Measurements from ENCODE around the gene CST7. TPM values are rescaled to one million over a fixed set of nuclear protein-coding genes. Genes with fewer than 3 reads are reported as not detected.

Gene CST7
- total RNA-seq, 1 donor from 2014 or later, result not detected

GRCh38 chr20:24978513-24978912 lies 29.4 kb downstream of the CST7 start:
- H3K27ac Mint-ChIP-seq, result no peak overlapping the region
- H3K79me2 ChIP-seq (ENCODE audit: low read depth), result peaks cover 5% of the 10 kb centered on the region
- no peak overlapping the region for H3K9ac ChIP-seq
- H4K20me1 ChIP-seq (ENCODE audit: low read depth), result no peaks in the 10 kb centered on the region
- TF ChIP-seq EZH2phosphoT487 (IDR thresholded peaks at IDR 0.05), result no peak
- TF ChIP-seq, protein P1, sequence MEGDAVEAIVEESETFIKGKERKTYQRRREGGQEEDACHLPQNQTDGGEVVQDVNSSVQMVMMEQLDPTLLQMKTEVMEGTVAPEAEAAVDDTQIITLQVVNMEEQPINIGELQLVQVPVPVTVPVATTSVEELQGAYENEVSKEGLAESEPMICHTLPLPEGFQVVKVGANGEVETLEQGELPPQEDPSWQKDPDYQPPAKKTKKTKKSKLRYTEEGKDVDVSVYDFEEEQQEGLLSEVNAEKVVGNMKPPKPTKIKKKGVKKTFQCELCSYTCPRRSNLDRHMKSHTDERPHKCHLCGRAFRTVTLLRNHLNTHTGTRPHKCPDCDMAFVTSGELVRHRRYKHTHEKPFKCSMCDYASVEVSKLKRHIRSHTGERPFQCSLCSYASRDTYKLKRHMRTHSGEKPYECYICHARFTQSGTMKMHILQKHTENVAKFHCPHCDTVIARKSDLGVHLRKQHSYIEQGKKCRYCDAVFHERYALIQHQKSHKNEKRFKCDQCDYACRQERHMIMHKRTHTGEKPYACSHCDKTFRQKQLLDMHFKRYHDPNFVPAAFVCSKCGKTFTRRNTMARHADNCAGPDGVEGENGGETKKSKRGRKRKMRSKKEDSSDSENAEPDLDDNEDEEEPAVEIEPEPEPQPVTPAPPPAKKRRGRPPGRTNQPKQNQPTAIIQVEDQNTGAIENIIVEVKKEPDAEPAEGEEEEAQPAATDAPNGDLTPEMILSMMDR (IDR thresholded peaks at IDR 0.05), result no peak
- no peak for TF ChIP-seq EZH2 (IDR thresholded peaks at IDR 0.05)
- no peak overlapping the region for H3K27ac ChIP-seq
- no peaks in the 10 kb centered on the region for H3K4me1 ChIP-seq
- H3K27me3 Mint-ChIP-seq (ENCODE audit: insufficient read depth, low read depth), result peaks cover 7% of the 10 kb centered on the region
- no peak overlapping the region for H3K4me3 ChIP-seq
- no peaks in the 10 kb centered on the region for H3K4me1 Mint-ChIP-seq
- DNase-seq (ENCODE audit: low spot score), result no peak
- H3K27me3 ChIP-seq, result no peaks in the 10 kb centered on the region
- H3K9me3 ChIP-seq (ENCODE audit: low read depth), result peaks cover 12% of the 10 kb centered on the region
- H3K9me3 Mint-ChIP-seq, result peaks cover 25% of the 10 kb centered on the region
- H2AFZ ChIP-seq (replicated peaks), result no peak overlapping the region
- no peak overlapping the region for H3K4me3 Mint-ChIP-seq
- H3K36me3 ChIP-seq, result peaks cover 8% of the 10 kb centered on the region
- peaks cover 75% of the 10 kb centered on the region for H3K36me3 Mint-ChIP-seq
- H3K4me2 ChIP-seq, result no peak overlapping the region
- H3F3A ChIP-seq (ENCODE audit: low read depth), result no peaks in the 10 kb centered on the region

GRCh38 chr20:24979036-24979960 lies 30.2 kb downstream of the CST7 start:
- Mint-ChIP-seq H3K9me3 (peaks cover 25% of the 10 kb centered on the region), H3K36me3 (peaks cover 75% of the 10 kb centered on the region), H3K4me1 (peaks cover 3% of the 10 kb centered on the region), H3K27me3 (ENCODE audit: insufficient read depth, low read depth) (peaks cover 7% of the 10 kb centered on the region), H3K4me3 (no peak overlapping the region), H3K27ac (no peak overlapping the region)
- Histone ChIP-seq H3K4me2 (no peak overlapping the region), H3K27ac (no peak overlapping the region), H3K9me3 (ENCODE audit: low read depth) (peaks cover 12% of the 10 kb centered on the region), H3K27me3 (no peaks in the 10 kb centered on the region), H3K79me2 (ENCODE audit: low read depth) (peaks cover 8% of the 10 kb centered on the region), H4K20me1 (ENCODE audit: low read depth) (no peaks in the 10 kb centered on the region), H3K4me3 (no peak overlapping the region), H3F3A (ENCODE audit: low read depth) (no peaks in the 10 kb centered on the region), H3K36me3 (peaks cover 10% of the 10 kb centered on the region), H2AFZ (replicated peaks) (no peak overlapping the region), H3K4me1 (no peaks in the 10 kb centered on the region), H3K9ac (no peak overlapping the region)
- no peak for DNase-seq (ENCODE audit: low spot score)
- TF ChIP-seq EZH2 (IDR thresholded peaks at IDR 0.05) (no peak), EZH2phosphoT487 (IDR thresholded peaks at IDR 0.05) (no peak)
- TF ChIP-seq, protein P1 (IDR thresholded peaks at IDR 0.05), result no peak

DNA sequence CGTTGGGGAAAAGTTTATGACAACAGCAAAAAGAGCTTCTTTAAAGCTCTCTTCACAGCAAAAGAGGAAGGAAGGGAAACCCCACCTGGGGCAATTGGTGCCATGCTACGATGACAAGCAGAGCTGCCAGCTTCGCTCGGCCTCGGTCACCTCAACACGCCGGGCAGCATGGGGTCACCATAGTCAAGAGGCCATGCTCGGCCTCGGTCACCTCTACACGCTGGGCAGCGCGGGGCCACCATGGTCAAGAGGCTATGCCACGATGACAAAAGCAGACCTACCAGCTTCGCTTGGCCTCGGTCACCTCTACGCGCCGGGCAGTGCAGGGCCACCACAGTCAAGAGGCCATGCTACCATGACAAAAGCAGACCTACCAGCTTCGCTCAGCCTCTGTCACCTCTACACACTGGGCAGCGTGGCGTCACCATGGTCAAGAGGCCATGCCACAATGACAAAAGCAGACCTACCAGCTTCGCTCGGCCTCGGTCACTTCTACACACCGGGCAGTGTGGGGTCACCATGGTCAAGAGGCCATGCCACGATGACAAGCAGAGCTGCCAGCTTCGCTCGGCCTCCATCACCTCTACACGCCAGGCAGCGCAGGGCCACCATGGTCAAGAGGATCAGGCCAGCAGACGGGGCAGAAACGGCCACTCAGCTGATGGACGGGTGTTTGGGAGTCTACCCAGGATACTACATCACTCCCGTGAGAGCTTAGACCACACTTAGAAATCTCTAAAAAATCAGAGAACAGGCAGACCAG lies 31.4 kb downstream of the CST7 start:
- Histone ChIP-seq H3K9ac (no peak overlapping the region), H3K9me3 (ENCODE audit: low read depth) (peaks cover 12% of the 10 kb centered on the region), H3K4me1 (no peaks in the 10 kb centered on the region), H3K79me2 (ENCODE audit: low read depth) (peaks cover 11% of the 10 kb centered on the region), H3F3A (ENCODE audit: low read depth) (no peaks in the 10 kb centered on the region), H3K4me2 (no peak overlapping the region), H3K4me3 (no peak overlapping the region), H4K20me1 (ENCODE audit: low read depth) (no peaks in the 10 kb centered on the region), H3K27me3 (no peaks in the 10 kb centered on the region), H3K36me3 (peaks cover 10% of the 10 kb centered on the region), H3K27ac (no peak overlapping the region), H2AFZ (replicated peaks) (no peak overlapping the region)
- H3K36me3 Mint-ChIP-seq, result peaks cover 70% of the 10 kb centered on the region
- no peak for DNase-seq (ENCODE audit: low spot score)
- no peak overlapping the region for H3K4me3 Mint-ChIP-seq
- H3K27ac Mint-ChIP-seq, result no peak overlapping the region
- peaks cover 7% of the 10 kb centered on the region for H3K27me3 Mint-ChIP-seq (ENCODE audit: insufficient read depth, low read depth)
- H3K9me3 Mint-ChIP-seq, result peaks cover 24% of the 10 kb centered on the region
- H3K4me1 Mint-ChIP-seq, result peaks cover 3% of the 10 kb centered on the region
- no peak for TF ChIP-seq EZH2 (IDR thresholded peaks at IDR 0.05)
- TF ChIP-seq, protein P1 (IDR thresholded peaks at IDR 0.05), result no peak
- TF ChIP-seq EZH2phosphoT487 (IDR thresholded peaks at IDR 0.05), result no peak
